Fibroblast of peridontal ligament (primary cell): Measurements from ENCODE around the gene RHOT2.
"Not testable (repeated sequence)": the region's sequence is repeated elsewhere in the genome, so short reads cannot be mapped to it uniquely, and the experiment has no call there.

ENCODE experiments used
- DNase-seq: peaks from one replicate; pipeline ENCODE4 v3.0.0-alpha.2; 2010; ENCODE audit errors: extremely low read depth

The RHOT2 gene

GRCh38 chr16:680967-681745, 13.2 kb downstream of the RHOT2 start:
- DNase-seq, result peak; percentile 53

GRCh38 chr16:681746-682427, 14.0 kb downstream of the RHOT2 start:
- no peak for DNase-seq

- no peak for DNase-seq
Measured at GRCh38 chr16:682493-683395, 14.8 kb downstream of the RHOT2 start.

GRCh38 chr16:683396-684070, 15.6 kb downstream of the RHOT2 start:
- DNase-seq, result no peak

GRCh38 chr16:684071-684794, 16.3 kb downstream of the RHOT2 start, which contains the start of gene JMJD8:
Gene JMJD8 (minus strand): TSS chr16:684334. CDS start chr16:684319, 15 bp downstream.
- peak; percentile 89 for DNase-seq

GRCh38 chr16:684961-685696, 17.2 kb downstream of the RHOT2 start:
- no peak for DNase-seq

GRCh38 chr16:685967-686366, 18.0 kb downstream of the RHOT2 start:
- DNase-seq, result no peak

GRCh38 chr16:686459-687260, 18.7 kb downstream of the RHOT2 start:
- no peak for DNase-seq

- DNase-seq, result no peak
Measured at GRCh38 chr16:687499-687898, 19.6 kb downstream of the RHOT2 start.

- DNase-seq, result no peak
Measured at GRCh38 chr16:689175-689897, 21.4 kb downstream of the RHOT2 start.

- not testable (repeated sequence) for DNase-seq
Measured at GRCh38 chr16:691242-691641, 23.3 kb downstream of the RHOT2 start.

GRCh38 chr16:692356-693108, 24.6 kb downstream of the RHOT2 start:
- DNase-seq, result no peak

GRCh38 chr16:693364-693763, 25.4 kb downstream of the RHOT2 start:
- DNase-seq, result no peak

GRCh38 chr16:693766-694165, 25.8 kb downstream of the RHOT2 start:
- DNase-seq, result no peak

- DNase-seq, result no peak
Measured at GRCh38 chr16:694187-694862, 26.4 kb downstream of the RHOT2 start.

- no peak for DNase-seq
Measured at GRCh38 chr16:694863-695354, 27.0 kb downstream of the RHOT2 start.
